Measurements from ENCODE around the gene SAMD11. TPM values are rescaled to one million over a fixed set of nuclear protein-coding genes. Genes with fewer than 3 reads are reported as not detected.

The SAMD11 gene
- total RNA-seq, 4 donors from 2014 or later: 2.2 to 26.9 (median 3.0) TPM; not detected in 1

GRCh38 chr1:905071-905749 is 18.5 kb upstream of the SAMD11 start:
- Histone ChIP-seq H3K4me1 (peaks cover 0 to 39% (median 26%) of the 10 kb centered on the region in 4 donors), H3K4me3 (peak overlapping the region in 3 of 4 donors; percentile 20 to 54 (median 34)), H3K27me3 (peaks cover 58% of the 10 kb centered on the region), H3K9me3 (no peaks in the 10 kb centered on the region), H3K27ac (peak overlapping the region in 3 of 4 donors; percentile 7 to 36 (median 19)), H3K36me3 (no peaks in the 10 kb centered on the region)
- peak; percentile 50 for DNase-seq
- intact Hi-C loops (cut with DNase I; ENCODE audit: low total_unique reads): loop anchor here (2.0 kb wide), 1 partner anchor 32 kb away; no protein-coding TSS in a partner anchor
- WGBS, 2 donors (ENCODE audit: low coverage in 1 of 2): 13 to 18% methylated on average over 7 to 36 of the region's 49 CpGs
- in situ Hi-C loops (cut with MboI; ENCODE audit: low pct_ligation_motif_present in 1 of 4, low pct_unique_long_range_greater_than_20kb in 1 of 4, low sequenced_read_pairs in 3 of 4): no loop called here
- TF ChIP-seq, protein P1, sequence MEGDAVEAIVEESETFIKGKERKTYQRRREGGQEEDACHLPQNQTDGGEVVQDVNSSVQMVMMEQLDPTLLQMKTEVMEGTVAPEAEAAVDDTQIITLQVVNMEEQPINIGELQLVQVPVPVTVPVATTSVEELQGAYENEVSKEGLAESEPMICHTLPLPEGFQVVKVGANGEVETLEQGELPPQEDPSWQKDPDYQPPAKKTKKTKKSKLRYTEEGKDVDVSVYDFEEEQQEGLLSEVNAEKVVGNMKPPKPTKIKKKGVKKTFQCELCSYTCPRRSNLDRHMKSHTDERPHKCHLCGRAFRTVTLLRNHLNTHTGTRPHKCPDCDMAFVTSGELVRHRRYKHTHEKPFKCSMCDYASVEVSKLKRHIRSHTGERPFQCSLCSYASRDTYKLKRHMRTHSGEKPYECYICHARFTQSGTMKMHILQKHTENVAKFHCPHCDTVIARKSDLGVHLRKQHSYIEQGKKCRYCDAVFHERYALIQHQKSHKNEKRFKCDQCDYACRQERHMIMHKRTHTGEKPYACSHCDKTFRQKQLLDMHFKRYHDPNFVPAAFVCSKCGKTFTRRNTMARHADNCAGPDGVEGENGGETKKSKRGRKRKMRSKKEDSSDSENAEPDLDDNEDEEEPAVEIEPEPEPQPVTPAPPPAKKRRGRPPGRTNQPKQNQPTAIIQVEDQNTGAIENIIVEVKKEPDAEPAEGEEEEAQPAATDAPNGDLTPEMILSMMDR (IDR thresholded peaks at IDR 0.05): no peak
- TF ChIP-seq EP300 (IDR thresholded peaks at IDR 0.05; ENCODE audit: low read depth) (no peak), POLR2AphosphoS5 (IDR thresholded peaks at IDR 0.05) (no peak), POLR2A (IDR thresholded peaks at IDR 0.05) (no peak)

DNA sequence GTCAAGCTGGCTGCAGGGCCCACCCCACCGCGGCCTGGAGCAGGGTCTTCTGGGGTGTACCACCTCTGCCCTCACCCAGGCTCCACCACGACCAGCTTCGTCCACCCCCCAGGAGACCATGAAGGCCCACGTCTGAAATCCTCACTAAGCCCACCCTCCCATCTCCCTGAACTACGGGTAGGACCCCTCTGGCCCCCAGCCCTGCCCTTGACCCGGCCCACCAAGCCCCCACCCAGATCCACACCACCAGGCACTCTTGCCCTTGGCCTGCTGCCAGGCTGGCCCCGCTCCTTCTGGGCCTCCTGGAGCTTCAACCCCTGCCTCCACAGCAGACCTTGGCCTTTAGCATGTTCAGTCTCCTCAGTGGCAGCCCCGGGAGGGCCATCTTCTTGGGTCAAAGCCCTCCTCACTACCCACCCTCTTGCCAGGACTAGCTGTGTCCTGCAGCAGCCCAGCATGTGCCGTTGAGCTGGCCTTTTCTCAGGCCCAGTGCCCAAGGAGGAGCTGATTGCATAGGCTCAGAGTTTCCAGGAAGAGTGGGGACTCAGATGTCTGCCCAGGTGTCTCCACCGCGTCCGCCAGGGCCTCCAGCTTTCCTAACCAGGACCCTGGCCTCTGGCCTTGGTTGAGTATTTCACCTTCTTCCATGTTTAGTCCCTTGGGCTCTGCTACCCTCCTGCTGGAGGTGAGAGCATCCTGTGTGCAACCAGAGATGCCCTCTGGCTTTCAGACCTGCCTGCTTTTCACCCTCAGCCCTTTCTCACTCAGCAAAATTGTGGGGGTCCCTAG is 17.7 kb upstream of the SAMD11 start:
- Histone ChIP-seq H3K4me1 (peaks cover 0 to 46% (median 27%) of the 10 kb centered on the region in 4 donors), H3K9me3 (no peaks in the 10 kb centered on the region), H3K4me3 (no peak overlapping the region), H3K36me3 (no peaks in the 10 kb centered on the region), H3K27me3 (peaks cover 59% of the 10 kb centered on the region), H3K27ac (no peak overlapping the region)
- DNase-seq: peak; percentile 9
- TF ChIP-seq POLR2A (IDR thresholded peaks at IDR 0.05): no peak
- no peak for TF ChIP-seq POLR2AphosphoS5 (IDR thresholded peaks at IDR 0.05)
- TF ChIP-seq, protein P1 (IDR thresholded peaks at IDR 0.05): no peak
- no peak for TF ChIP-seq EP300 (IDR thresholded peaks at IDR 0.05; ENCODE audit: low read depth)
- WGBS, 2 donors (ENCODE audit: low coverage in 1 of 2): 56% methylated on average over 13 of the region's 13 CpGs; no CpG with 5 or more reads in 1 of the 2 donors
- intact Hi-C loops (cut with DNase I; ENCODE audit: low total_unique reads) (loop anchor here (2.0 kb wide), 1 partner anchor 31 kb away; no protein-coding TSS in a partner anchor), in situ Hi-C loops (cut with MboI; ENCODE audit: low pct_ligation_motif_present in 1 of 4, low pct_unique_long_range_greater_than_20kb in 1 of 4, low sequenced_read_pairs in 3 of 4) (no loop called here)

DNA sequence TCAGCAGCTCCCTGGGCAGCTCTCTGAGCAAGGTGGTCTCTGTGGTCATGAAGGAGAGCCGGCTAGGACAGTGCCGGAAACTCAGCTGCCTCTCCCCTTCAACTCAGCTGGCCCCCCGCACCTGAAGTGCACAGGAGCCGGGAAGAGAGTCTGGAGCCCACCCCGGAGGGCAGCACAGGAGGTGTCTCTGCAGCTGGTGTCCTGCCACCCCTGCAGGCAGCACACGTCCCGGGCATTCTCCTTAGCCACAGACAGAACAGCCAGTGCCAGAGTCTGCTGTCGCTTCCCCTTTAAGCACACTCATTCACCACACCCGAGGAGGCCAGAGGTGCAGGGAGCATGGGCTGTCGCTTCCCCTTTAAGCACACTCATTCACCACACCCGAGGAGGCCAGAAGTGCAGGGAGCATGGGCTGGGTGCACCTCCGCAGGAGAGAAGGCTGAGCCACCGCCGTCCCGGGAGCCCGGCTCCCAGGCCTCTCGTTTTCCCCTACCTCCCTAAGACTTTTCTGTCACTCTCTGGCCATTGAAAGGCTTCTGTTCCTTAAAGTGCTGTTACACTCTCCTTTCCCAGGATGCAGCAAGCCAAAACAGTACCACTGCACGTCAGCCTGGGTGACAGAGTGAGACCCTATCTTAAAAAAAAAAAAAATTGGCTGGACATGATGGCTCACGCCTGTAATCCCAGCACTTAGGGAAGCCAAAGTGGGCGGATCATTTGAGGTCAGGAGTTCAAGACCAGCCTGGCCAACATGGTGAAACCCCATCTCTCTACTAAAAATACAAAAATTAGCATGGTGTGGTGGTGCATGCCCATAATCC is 16.9 kb upstream of the SAMD11 start:
- WGBS, 2 donors (ENCODE audit: low coverage in 1 of 2): 21 to 50% methylated on average over 3 to 20 of the region's 20 CpGs
- Histone ChIP-seq H3K36me3 (no peaks in the 10 kb centered on the region), H3K27ac (no peak overlapping the region), H3K4me1 (peaks cover 0 to 46% (median 27%) of the 10 kb centered on the region in 4 donors), H3K9me3 (no peaks in the 10 kb centered on the region), H3K27me3 (peaks cover 61% of the 10 kb centered on the region), H3K4me3 (no peak overlapping the region)
- DNase-seq: peak; percentile 75
- intact Hi-C loops (cut with DNase I; ENCODE audit: low total_unique reads): no loop called here
- in situ Hi-C loops (cut with MboI; ENCODE audit: low pct_ligation_motif_present in 1 of 4, low pct_unique_long_range_greater_than_20kb in 1 of 4, low sequenced_read_pairs in 3 of 4): no loop called here
- TF ChIP-seq POLR2AphosphoS5 (IDR thresholded peaks at IDR 0.05) (no peak), EP300 (IDR thresholded peaks at IDR 0.05; ENCODE audit: low read depth) (no peak)

DNA sequence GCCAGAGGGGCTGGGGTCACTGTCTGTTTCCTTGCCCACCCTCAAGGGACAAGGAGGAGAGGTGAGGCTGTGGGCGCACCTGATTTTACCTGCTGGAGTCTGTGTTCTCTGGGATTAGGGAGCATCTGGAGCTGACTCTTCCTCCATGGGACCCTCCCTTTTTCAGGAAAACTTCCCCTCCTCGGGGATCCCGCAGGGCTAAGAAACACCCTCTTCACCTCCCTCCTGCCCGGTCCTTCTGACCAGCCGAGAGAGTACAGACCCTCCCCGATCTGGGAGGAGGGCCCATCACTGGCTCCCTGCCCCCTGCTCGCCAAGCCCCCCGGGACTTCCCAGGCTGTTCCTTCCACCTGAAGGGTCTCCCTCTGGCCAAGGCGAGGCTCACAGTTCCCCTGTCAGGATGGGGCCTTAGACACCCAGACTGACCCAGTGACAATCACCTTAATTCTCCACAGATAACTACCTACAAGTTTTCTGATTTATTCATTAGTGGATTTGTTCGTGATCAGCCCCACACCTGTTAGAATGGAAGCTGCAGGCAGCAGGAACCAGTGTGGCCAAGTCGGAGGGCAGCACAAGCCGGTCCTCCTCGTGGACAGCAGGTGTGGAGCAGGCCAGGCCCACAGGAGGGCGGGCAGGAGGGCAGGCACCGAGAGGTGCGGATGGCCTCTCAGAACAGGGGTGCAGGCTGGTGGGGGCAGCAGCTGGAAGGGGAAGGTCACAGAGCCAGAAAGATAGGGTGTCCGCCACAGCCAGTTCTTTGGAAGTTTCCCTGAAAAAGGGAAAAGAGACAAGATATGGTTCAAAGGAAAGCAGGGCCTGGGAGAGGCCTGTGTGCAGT is 15.9 kb upstream of the SAMD11 start:
- no peak for TF ChIP-seq POLR2AphosphoS5 (IDR thresholded peaks at IDR 0.05)
- H3K27ac ChIP-seq: no peak overlapping the region
- H3K4me3 ChIP-seq: no peak overlapping the region
- intact Hi-C loops (cut with DNase I; ENCODE audit: low total_unique reads) (no loop called here), in situ Hi-C loops (cut with MboI; ENCODE audit: low pct_ligation_motif_present in 1 of 4, low pct_unique_long_range_greater_than_20kb in 1 of 4, low sequenced_read_pairs in 3 of 4) (no loop called here)
- peaks cover 61% of the 10 kb centered on the region for H3K27me3 ChIP-seq
- H3K36me3 ChIP-seq: no peaks in the 10 kb centered on the region
- 86 to 100% methylated on average over 1 to 17 of the region's 17 CpGs for WGBS, 2 donors (ENCODE audit: low coverage in 1 of 2)
- H3K4me1 ChIP-seq: peaks cover 0 to 50% (median 27%) of the 10 kb centered on the region in 4 donors
- H3K9me3 ChIP-seq: no peaks in the 10 kb centered on the region
- peak; percentile 4 for DNase-seq

All from transverse colon (tissue), 4 donors.